GM20000 (cell line): ENCODE measurements around the gene RRP8.

Source experiments
- DNase-seq: peaks from one replicate; pipeline ENCODE4 v3.0.0; 2012; ENCODE audit warnings: low spot score
- TF ChIP-seq, protein P1 (sequence below): IDR thresholded peaks from 2 replicates; pipeline ENCODE4 v1.5.1; 2012; ENCODE audit warnings: mild to moderate bottlenecking, control low read depth; ENCODE audit errors: extremely low read depth, missing control alignments

RRP8 gene

DNA sequence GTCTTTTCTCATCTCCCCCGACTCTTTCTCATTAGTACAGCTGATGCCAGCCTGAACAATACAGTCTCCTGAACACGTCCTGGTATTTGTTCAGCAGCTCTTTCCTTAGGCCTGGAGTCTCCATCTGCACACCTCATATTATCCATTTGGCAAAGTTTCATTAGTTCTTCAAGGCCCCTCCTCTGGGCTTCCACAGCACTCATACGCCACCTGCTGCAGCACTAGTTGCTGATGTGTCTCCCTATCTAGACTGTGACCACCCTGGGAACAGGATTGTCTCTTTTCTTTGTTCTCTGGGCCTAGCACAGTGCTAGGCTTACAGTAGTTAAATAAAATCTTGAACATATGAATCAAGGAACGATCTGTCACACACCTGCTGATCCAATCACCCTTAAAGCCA, 35.0 kb upstream of the RRP8 start:
- TF ChIP-seq, protein P1, sequence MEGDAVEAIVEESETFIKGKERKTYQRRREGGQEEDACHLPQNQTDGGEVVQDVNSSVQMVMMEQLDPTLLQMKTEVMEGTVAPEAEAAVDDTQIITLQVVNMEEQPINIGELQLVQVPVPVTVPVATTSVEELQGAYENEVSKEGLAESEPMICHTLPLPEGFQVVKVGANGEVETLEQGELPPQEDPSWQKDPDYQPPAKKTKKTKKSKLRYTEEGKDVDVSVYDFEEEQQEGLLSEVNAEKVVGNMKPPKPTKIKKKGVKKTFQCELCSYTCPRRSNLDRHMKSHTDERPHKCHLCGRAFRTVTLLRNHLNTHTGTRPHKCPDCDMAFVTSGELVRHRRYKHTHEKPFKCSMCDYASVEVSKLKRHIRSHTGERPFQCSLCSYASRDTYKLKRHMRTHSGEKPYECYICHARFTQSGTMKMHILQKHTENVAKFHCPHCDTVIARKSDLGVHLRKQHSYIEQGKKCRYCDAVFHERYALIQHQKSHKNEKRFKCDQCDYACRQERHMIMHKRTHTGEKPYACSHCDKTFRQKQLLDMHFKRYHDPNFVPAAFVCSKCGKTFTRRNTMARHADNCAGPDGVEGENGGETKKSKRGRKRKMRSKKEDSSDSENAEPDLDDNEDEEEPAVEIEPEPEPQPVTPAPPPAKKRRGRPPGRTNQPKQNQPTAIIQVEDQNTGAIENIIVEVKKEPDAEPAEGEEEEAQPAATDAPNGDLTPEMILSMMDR, result no peak
- no peak for DNase-seq

DNA sequence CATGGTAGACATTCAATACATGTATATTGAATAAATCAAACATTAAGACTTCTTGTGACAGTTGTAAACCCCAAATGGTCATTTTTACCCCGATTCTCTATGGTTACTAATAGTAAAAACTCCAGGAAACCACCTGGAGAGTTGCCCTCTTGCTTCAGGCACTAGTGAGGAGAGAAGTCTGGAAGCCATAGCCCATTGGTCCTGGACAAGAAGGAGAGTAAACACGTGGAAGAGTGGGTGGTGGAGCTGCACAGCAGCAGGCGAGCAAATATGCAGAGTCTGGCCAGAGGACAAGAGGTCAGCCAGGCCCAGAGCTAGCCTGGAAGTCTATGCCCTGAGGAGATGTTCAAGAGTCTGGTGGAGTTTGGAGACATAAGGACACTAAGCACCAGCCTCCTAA, 34.5 kb upstream of the RRP8 start:
- no peak for DNase-seq
- TF ChIP-seq, protein P1, result no peak

DNA sequence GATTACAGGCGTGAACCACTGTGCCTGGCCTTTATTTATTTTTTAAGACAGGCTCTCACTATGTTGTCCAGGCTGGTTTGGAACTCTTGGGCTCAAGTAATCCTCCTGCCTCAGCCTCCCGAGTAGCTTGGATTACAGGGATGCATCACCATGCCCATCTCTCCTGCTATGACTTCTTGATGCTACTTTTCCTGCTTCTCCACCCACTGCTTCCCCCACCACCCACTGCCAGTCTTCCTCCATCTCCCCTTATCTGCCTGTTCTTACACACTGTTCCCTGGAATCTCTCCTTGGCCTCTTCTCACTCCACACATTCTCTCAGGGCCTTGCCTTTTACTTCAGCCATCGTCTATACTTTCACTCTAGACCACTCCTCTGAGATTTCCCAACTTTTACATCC, 33.1 kb upstream of the RRP8 start:
- DNase-seq, result no peak
- TF ChIP-seq, protein P1, result no peak

DNA sequence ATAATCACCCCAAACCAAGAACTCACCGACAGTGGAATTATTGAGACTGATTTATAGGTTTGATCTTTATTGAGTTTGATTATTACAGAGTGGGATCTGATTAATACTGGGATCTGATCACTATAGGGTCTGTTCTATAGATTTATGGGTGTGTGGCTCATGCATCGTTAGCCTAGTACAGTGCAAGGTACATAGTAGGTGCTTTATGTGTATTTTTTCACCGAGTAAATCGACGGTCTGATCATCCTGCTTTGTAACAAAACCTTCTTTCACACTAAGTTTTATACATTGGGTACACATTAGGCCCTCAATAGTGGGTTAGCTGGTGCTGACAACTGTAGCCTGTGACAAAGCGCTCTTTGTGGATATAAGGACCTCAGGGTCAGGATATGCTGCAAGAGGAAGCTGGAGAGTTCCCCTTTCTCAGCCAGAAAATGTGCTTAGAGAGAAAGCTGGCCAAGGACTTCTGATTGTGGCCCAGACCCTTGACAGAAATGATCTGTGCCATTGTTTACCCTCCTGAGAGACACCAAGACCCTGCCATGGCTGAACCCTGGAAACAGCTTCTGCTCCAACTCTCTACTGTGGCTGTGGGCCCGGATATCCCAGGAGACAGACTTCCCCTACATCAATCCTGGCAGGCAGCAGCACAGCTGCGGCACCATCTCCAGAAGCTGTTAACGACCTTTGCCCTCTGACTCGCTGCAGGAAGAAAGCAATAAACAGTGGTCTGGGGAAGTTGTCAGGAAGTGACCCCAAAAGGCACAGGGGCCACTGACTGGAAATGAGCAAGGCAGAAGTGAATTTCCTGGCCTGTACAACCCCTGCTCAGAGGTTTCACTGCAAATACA, 31.9 kb upstream of the RRP8 start:
- TF ChIP-seq, protein P1, result no peak
- no peak for DNase-seq

DNA sequence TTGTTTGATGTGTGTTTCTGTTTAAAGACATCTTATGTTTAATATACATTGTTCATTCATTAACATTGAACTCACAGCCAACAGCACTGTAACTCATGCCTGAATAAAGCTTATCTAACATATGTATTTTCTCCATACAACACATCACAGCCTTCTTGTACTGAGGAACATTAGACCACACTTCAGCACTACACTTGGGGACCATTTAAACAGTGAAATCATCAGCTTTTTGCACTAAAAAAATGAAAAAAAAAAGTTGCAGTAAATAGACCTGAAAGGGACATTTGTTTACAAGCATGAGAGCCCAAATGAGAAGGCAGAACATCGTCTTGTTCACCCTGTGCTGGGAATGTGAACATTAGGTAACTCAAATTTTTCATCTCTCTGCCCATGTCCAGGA, 31.1 kb upstream of the RRP8 start:
- DNase-seq, result no peak
- TF ChIP-seq, protein P1, result no peak

DNA sequence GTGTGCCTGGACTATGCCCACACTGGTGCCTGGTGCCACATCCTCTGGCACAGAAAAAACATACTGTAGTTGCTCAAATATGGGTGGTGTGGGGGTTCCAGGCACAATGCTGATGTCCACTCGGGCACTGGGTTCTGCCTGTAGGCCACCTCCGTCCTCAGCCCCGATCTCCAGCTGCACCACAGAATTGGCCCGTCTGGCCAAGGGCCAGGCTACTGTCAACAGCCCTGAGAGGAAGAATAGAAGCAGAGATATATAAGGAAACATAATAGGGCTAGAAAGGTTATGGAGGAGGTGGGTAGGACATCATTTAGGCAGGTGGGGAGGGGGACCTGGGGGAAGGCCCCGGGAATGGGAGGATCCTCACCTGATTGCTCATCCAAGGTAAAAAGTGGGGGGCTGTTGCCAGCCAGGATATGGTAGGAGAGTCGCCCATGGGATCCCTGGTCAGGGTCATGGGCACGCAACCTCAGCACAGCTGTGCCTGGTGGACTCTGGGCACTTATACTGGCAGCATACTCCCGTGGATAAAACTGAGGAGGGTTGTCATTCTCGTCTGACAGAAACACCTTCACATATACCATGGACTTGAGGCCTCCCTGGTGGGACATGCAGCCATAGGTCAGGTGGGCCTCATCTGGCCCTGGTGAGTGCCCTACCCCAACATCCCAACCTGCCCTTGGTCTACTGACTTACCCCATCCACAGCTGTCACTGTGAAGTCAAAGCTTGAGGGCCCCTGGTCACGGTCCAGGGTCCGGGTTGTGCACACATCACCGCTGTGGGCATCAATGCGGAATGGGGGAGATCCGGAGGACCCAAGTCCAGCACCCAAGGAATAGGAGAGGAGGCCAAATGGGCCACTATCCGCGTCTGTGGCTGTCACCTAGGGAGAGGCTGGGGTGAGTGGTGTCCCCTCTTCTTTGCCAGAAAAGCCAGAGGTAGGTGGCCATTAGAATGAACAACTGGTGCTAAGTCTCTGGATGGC, 30.3 kb upstream of the RRP8 start:
- TF ChIP-seq, protein P1, result no peak
- DNase-seq, result no peak
